ENCODE measurements around the gene HTR3A.

Gene HTR3A

DNA sequence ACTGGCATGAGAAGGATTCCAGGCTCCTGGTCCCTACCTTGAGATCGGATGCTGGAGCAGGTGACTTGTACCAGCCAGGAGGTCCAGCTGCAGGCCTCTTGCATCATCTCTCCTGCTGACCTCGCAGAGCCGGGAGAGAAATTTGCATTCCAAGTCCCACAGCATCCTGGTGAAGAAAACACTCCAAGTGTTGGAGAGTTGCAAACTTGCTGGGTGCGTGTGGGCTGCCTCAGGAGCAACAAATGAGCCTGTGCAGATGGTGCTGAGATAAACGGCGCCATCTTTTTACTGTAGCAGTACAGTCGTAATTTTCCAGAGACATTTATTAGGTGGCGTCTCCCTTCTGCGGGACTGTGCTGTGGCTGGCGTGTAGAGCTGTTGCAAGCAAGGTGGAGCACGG, 52.5 kb downstream of the HTR3A start:
- no peak for DNase-seq (ENCODE audit: insufficient read length)
- TF ChIP-seq TAF1 (IDR thresholded peaks at IDR 0.05; ENCODE audit: borderline replicate concordance, low read depth, low read length): no peak
- no peak for TF ChIP-seq POLR2AphosphoS5 (IDR thresholded peaks at IDR 0.05; ENCODE audit: low read depth, low read length)
- TF ChIP-seq POLR2A (IDR thresholded peaks at IDR 0.05; ENCODE audit: low read depth, low read length): no peak
- FAIRE-seq: no peak

GRCh38 chr11:114027926-114028325, 53.0 kb downstream of the HTR3A start:
- DNase-seq (ENCODE audit: insufficient read length) (no peak), FAIRE-seq (no peak)
- TF ChIP-seq POLR2A (IDR thresholded peaks at IDR 0.05; ENCODE audit: low read depth, low read length): no peak
- no peak for TF ChIP-seq TAF1 (IDR thresholded peaks at IDR 0.05; ENCODE audit: borderline replicate concordance, low read depth, low read length)
- TF ChIP-seq POLR2AphosphoS5 (IDR thresholded peaks at IDR 0.05; ENCODE audit: low read depth, low read length): no peak

- DNase-seq (ENCODE audit: insufficient read length): no peak
- TF ChIP-seq TAF1 (IDR thresholded peaks at IDR 0.05; ENCODE audit: borderline replicate concordance, low read depth, low read length): no peak
- no peak for FAIRE-seq
These were observed 56.5 kb downstream of the HTR3A start for GRCh38 chr11:114031246-114031966.

DNA sequence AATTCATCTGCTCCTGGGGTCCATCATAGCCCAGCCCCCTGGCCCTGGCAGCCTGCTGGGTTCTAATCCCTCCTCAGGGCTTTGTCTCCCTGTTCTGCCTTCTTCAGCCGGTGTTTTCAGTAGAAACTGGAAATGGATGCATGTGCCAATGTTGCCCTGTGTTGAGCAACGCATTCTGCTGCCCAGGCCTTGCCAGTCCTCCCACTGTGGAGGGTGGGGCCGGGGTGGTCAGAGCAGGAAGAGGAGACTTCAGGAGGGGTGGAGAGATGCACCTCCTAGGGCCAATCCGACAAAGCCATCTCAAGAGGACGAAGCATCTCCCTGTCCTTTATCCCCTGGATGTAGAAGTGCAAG, 57.0 kb downstream of the HTR3A start:
- TF ChIP-seq POLR2AphosphoS5 (IDR thresholded peaks at IDR 0.05; ENCODE audit: low read depth, low read length) (no peak), TAF1 (IDR thresholded peaks at IDR 0.05; ENCODE audit: borderline replicate concordance, low read depth, low read length) (no peak), POLR2A (IDR thresholded peaks at IDR 0.05; ENCODE audit: low read depth, low read length) (no peak)
- DNase-seq (ENCODE audit: insufficient read length) (no peak), FAIRE-seq (no peak)

DNA sequence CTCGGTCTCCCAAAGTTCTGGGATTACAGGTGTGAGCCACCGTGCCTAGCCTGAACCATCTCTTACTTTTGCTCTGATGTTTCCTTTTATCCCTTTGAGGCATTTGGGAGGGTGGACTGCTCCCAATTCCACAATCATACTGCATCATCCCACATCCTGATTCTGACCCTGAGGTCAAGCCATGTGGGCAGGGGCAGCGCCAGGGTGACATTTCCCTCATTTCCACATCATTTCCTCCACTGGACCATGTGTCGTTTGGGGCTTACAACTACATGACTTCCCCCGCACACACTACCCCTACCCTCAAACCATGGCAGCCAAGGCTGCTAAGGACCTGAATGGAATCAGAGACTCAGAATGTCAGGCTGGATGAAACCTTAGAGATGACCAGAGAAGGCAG, 58.2 kb downstream of the HTR3A start:
- no peak for TF ChIP-seq TAF1 (IDR thresholded peaks at IDR 0.05; ENCODE audit: borderline replicate concordance, low read depth, low read length)
- no peak for TF ChIP-seq POLR2A (IDR thresholded peaks at IDR 0.05; ENCODE audit: low read depth, low read length)
- no peak for TF ChIP-seq POLR2AphosphoS5 (IDR thresholded peaks at IDR 0.05; ENCODE audit: low read depth, low read length)
- FAIRE-seq (no peak), DNase-seq (ENCODE audit: insufficient read length) (no peak)

- no peak for TF ChIP-seq POLR2AphosphoS5 (IDR thresholded peaks at IDR 0.05; ENCODE audit: low read depth, low read length)
- FAIRE-seq: no peak
- DNase-seq (ENCODE audit: insufficient read length): no peak
These were observed 58.7 kb downstream of the HTR3A start for GRCh38 chr11:114033572-114033971.

- DNase-seq (ENCODE audit: insufficient read length): no peak
- no peak for TF ChIP-seq POLR2A (IDR thresholded peaks at IDR 0.05; ENCODE audit: low read depth, low read length)
- no peak for TF ChIP-seq POLR2AphosphoS5 (IDR thresholded peaks at IDR 0.05; ENCODE audit: low read depth, low read length)
- no peak for TF ChIP-seq TAF1 (IDR thresholded peaks at IDR 0.05; ENCODE audit: borderline replicate concordance, low read depth, low read length)
- no peak for FAIRE-seq
These were observed 60.0 kb downstream of the HTR3A start for GRCh38 chr11:114034956-114035355.

DNA sequence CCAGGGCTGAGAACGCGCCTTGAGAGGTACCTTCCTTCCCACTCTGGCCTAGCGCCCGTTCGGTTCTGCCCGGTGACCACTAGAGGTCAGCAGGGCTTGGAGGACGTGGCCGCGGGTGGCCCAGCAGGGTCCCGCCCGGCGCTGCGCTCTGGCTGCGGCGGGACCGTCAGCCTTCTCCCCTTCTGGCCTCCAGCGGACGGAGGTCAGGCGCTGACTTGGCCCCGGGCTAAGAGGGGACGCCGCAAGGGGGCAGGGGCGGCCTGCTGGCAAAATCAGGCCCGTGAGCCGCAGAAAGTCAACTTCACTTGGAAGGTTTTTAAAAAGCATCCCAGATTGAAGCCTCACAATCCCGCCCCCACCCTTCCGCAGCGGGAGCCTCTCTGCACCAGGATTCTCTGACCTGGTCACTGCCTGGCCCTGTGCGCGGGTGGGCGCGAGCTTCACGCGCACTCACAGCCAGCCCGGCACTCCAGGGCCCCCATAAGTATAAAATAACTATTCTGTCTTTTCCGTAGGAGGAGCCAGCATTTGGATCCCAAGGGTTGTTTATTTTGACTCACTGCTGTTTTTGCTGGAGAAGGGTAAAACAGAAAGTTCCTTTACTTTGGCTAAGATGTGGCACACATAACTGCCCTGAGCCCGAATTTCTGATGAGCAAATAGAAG, 61.4 kb downstream of the HTR3A start:
- FAIRE-seq (no peak), DNase-seq (ENCODE audit: insufficient read length) (no peak)
- TF ChIP-seq TAF1 (IDR thresholded peaks at IDR 0.05; ENCODE audit: borderline replicate concordance, low read depth, low read length) (no peak), POLR2AphosphoS5 (IDR thresholded peaks at IDR 0.05; ENCODE audit: low read depth, low read length) (no peak), POLR2A (IDR thresholded peaks at IDR 0.05; ENCODE audit: low read depth, low read length) (no peak)

- TF ChIP-seq POLR2AphosphoS5 (IDR thresholded peaks at IDR 0.05; ENCODE audit: low read depth, low read length) (no peak), TAF1 (IDR thresholded peaks at IDR 0.05; ENCODE audit: borderline replicate concordance, low read depth, low read length) (no peak), POLR2A (IDR thresholded peaks at IDR 0.05; ENCODE audit: low read depth, low read length) (no peak)
- FAIRE-seq (no peak), DNase-seq (ENCODE audit: insufficient read length) (no peak)
These were observed 62.0 kb downstream of the HTR3A start for GRCh38 chr11:114036958-114037357.

DNA sequence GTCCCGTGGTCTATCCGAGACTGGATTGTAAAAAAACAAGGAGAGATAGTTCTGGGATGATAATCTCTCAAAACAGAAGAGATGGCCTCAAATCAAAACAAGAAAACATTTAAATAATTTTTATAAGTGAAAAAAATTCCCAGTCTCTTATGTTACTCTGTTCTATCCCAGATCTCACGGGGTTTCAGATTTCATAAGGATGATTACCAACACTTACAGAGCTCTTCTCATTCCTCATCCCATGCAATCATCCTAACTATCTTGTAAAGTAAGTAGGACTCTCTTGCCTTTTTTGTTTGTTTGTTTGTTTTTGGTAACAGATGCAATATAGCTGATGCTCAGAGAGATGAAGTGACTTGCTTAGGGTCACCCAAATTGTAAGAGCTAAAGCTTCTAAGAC, 64.6 kb downstream of the HTR3A start:
- DNase-seq (ENCODE audit: insufficient read length) (no peak), FAIRE-seq (no peak)
- TF ChIP-seq POLR2AphosphoS5 (IDR thresholded peaks at IDR 0.05; ENCODE audit: low read depth, low read length) (no peak), TAF1 (IDR thresholded peaks at IDR 0.05; ENCODE audit: borderline replicate concordance, low read depth, low read length) (no peak), POLR2A (IDR thresholded peaks at IDR 0.05; ENCODE audit: low read depth, low read length) (no peak)

All from GM12892 (cell line).